NCI-H2196 treated with DMSO at 0.1 percent for 48 hours (cell line): ENCODE results near the gene OTULINL.

ENCODE experiments used
- DNase-seq: peaks from one replicate; lab custom pipeline; 2025; ENCODE audit not compliant: unreplicated experiment; lab: John Stamatoyannopoulos, UW

Gene OTULINL

DNA sequence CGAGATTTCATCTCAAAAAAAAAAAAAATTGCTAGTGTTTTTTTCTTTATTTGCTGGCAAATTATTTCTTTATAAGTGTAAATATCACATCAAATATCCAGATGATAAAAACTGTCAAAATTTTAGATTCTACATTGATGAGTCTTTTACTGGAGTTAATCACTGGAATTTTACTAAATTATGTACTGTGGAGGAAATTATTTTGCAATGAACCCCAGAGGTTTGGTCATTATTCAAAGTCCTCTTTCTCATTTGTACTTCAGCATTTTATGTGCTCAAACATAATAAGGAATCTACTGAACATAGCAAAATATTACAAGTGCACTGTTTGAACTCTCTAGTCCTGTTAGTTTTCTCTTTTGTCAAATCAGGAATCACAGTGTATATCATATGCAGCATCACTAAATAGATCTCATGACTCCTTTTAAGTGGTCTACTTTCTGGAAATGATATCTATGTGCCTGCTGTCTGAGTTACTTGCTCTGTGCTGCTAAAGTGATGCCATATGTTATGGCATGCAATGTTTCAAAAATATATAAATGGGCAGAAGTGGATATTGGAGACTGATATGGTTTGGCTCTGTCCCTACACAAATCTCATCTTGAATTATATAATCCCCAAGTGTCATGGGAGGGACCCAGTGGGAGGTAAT lies 18.0 kb downstream of the OTULINL start:
- DNase-seq = no peak

DNA sequence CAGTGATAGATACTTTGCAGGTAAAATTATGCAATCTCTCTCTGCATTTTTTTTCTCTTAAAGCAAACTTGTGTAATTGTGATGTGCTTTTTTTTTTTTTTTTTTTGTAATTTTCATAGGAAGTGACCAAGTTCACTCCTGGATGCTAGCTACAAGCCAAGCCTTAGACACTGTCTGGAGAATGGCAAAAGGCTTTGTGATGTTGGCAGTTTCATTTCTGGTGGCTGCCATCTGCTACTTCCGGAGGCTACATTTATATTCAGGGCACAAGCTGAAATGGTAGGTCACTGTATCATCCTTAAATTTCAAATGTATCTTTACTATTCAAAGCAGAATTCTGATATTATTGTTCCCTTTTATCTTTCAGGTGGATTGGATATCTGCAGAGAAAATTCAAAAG lies 19.3 kb downstream of the OTULINL start:
- DNase-seq = no peak

DNA sequence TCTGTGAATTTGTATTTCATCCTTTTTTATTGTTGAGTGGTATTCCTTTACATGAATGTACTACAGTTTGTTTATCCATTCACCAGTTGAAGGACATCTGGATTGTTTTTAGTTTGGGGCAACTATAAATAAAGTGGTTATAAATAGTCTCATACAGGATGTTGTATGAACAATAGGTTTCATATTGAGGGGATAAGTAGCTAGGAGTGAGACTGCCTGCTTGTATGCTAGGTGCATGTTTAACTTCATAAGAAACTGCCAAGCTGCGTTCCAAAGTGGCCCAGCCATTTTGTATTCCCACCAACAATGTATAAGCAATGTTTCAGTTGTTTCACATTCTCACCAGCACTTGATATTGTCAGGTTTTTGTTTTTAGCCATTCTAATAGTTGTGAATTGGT lies 21.5 kb downstream of the OTULINL start:
- no peak for DNase-seq

- DNase-seq = no peak
These were observed 25.5 kb downstream of the OTULINL start for GRCh38 chr5:14607104-14607503.

DNA sequence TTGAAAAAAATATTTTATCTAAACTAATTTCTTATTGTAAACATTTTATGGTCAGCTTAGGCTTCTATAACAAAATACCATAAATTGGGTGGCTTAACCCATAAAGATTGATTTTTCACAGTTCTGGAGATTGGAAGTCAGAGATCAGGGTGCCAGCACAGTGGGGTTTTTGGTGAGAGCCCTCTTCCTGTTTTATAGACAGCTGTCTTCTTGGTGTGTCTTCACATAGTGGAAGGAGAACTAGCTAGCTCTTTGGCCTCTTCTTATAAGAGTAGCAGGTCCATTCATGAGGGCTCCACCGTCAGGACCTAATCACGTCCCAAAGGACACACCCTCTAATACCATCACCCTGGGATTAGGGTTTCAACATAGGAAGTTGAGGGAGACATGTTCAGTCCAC lies 26.6 kb downstream of the OTULINL start:
- DNase-seq = no peak

DNA sequence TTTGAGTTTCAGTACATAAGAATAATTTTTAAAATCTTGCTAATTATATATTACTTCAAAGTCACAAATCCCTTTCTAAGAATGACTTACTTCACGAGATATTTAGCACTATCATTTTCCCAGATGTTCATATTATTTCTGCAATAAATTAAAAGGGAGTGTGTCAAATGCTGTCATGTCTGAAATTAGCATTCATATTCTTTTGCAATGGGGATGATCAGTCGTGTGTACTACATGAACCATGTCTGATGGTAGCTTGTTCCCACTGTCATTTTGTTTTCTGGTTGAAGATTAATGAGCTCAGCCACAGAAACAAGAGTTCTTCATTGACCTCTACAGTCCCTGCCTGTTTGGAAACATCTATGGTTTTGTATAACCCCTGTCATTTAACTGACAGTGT lies 30.1 kb downstream of the OTULINL start:
- no peak for DNase-seq

- no peak for DNase-seq
These were observed 32.9 kb downstream of the OTULINL start for GRCh38 chr5:14614490-14614889.

DNA sequence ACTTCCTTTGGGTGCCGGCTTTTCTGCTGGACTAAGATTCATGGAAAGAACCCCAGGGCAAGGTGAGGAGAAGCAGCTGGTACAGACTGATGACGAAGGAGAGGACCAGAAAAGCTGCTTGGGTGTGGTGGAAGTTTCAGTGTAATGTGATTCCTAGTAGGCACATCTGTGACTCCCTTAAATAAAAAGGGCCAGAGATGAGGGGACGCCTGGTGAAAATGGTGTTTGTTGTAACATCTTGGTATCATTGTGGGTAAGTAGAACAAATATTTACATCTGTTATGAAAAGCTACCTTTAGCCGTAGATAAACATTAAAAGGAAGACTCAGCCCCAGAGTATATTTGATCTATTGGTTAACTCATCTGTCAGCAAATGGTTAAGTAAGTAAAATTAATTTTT lies 33.8 kb downstream of the OTULINL start:
- DNase-seq = peak; percentile 35

- DNase-seq = no peak
These were observed 35.8 kb downstream of the OTULINL start for GRCh38 chr5:14617441-14617840.

DNA sequence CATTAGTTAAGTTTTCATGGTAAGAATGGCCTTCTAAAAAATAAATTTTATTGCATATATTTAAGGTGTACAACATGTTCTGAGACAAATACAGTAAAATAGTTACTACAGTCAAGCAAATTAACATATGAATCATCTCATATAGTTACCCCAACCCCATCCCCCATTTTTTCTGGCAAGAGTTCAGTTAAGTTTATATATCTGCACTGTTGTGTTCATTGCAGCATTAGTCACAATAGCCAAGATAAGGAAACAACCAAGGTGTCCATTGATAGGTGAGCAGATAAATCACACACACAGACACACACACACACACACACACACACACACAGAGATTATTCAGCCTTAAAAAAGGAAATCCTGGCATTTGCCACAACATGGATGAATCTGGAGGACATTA lies 45.7 kb downstream of the OTULINL start:
- DNase-seq = no peak

DNA sequence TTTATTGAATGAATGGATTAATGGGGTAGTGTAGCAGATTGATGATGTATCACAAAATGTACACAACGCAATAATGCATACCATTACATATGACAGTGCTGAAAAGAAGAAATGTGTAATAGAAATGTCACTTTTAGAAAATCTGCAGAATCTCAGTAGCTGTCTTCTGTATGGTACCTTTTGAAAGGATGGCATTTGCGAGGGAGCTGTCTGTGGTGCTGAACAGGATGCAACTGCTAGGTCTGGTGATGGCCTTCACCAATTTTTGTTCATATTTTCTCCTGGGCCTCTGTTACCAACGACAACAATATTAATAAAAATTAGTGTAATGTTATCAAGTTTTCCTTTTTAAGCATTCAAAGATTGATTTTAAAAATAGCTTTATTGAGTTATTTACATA lies 46.8 kb downstream of the OTULINL start:
- no peak for DNase-seq

DNA sequence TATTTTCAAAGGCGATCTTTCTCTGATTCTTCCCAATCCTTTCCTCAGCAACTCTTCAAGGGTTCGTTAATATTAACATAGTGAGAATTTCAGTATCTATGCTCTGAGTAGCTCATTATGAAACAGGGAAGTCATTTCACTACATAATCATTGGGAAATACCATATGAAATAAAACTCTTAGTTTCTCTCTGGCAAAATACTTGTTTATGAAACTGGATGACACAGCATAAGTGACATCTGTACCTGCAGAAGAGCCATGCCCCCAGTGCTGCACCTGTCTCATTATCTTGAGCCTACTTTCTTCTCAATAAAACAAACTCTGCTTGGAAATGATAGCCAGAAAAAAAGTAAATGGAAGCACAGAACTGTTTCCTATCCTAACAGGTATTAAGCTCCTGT lies 49.1 kb downstream of the OTULINL start:
- no peak for DNase-seq

DNA sequence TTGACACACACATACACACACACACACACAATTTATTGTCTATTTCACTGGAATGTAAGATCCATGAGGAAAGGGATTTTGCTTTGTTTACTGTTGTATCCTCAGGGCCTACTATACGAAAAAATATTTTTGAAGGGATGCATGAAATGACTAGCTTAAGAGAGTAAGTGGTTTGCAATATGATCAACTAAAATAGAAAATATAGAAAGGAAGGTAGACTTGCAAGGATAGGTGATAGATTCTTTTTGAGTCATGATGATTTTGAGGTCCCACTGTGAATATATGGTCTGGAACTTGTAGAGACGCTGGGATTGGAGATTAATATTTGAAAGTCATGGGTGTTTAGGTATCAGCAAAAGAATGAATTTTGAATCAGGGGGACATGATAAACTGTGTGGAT lies 54.1 kb downstream of the OTULINL start:
- no peak for DNase-seq

- no peak for DNase-seq
These were observed 59.2 kb downstream of the OTULINL start for GRCh38 chr5:14640765-14641164.

DNA sequence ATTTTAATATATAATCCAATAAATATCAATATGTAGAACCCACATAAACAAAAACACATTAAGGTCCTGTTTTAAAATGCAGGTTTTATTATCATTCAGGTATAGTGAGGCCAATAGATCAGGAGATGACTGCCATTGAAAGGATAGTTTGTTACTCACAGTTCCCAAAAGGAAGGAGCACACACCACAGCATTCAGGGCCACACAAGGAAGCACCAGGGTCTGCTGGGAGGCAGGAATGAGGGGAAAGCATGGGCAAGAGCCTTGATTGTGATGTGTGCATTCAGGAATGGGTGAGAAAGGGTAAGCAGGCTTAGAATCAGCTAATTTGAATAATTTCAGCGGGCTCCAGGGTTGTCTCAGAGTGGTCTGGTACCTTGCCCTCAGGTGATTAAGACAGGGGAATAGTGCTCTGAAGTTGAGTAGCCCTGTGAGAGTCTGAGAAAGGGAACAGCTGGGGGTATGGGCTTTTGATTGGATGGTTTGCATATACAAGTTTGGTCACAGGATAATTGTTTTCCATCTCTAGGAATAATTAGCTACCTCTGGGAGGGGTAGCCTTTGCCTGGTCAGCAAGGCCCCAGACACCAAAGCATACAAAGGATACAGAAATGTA lies 63.1 kb downstream of the OTULINL start:
- DNase-seq = no peak

GRCh38 chr5:14650052-14650451 lies 68.5 kb downstream of the OTULINL start:
- DNase-seq = no peak

GRCh38 chr5:14655146-14655741 lies 73.7 kb downstream of the OTULINL start:
- DNase-seq = no peak

DNA sequence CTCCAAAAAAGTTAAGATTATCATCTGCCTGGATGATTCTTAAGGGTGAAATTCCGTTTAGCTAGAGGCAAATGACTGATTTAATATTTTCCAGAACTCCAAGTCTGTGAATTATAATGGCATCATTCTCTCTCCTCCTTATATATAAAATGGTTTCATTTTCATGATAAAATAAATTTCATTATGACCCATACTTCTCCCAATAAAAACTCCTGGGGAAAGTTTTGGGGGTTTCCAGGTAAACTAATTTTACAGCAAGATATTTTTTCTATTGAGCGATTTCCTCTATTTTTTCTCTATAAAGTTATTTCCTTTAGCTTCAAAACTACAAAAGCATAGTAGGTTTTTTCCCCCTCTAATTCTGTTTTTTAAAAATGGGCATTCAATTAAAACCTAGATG lies 75.3 kb downstream of the OTULINL start:
- no peak for DNase-seq

GRCh38 chr5:14659821-14660607 lies 78.4 kb downstream of the OTULINL start:
- no peak for DNase-seq

DNA sequence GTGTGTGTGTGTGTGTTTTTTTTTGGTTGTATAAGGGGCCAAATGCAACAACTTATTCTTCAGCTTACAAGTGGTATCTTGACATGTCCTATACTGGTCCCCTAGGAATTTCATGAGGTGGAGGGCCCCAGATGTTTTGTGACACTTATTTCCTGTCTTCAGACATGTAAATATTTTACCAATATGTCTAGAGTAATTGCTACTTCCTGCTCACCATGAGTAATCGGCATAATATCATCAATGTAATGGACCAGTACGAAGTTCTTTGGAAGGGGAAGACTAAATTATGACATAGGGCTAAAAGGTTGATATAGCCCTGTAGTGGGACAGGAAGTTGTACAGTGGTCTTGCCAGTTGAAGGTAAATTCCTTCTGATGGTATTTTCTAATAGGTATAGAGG lies 79.2 kb downstream of the OTULINL start:
- no peak for DNase-seq
